ENCODE data around the gene BUD31. TPM values are rescaled to one million over a fixed set of nuclear protein-coding genes. Genes with fewer than 3 reads are reported as not detected.

The BUD31 gene
- total and polyA plus RNA-seq, 8 donors = 58.0 to 155 (median 110) TPM

DNA sequence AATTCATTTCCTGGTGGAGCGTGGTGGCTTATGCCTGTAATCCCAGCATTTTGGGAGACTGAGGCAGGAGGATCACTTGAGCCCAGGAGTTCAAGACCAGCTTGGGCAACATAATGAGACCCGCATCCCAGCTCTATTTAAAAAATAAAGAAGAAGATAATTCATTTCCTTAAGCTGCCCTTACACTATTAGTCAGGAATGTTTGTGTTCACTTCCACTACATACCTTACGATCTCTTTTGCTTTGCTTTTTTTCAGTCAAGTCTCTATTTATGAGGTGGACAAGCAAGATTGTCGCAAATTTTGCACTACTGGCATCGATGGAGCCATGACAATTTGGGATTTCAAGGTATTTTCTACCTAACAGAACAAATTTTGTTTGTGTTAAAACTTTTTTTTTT is 45.5 kb upstream of the BUD31 start:
- Histone ChIP-seq H3K27ac (no peak overlapping the region), H3K36me3 (peaks cover 71 to 96% (median 96%) of the 10 kb centered on the region in 4 donors), H3K4me1 (no peaks in the 10 kb centered on the region), H3K27me3 (no peaks in the 10 kb centered on the region), H3K4me3 (no peak overlapping the region), H3K9me3 (no peaks in the 10 kb centered on the region)
- TF ChIP-seq POLR2A (IDR thresholded peaks at IDR 0.05) = no peak
- TF ChIP-seq, protein P1, sequence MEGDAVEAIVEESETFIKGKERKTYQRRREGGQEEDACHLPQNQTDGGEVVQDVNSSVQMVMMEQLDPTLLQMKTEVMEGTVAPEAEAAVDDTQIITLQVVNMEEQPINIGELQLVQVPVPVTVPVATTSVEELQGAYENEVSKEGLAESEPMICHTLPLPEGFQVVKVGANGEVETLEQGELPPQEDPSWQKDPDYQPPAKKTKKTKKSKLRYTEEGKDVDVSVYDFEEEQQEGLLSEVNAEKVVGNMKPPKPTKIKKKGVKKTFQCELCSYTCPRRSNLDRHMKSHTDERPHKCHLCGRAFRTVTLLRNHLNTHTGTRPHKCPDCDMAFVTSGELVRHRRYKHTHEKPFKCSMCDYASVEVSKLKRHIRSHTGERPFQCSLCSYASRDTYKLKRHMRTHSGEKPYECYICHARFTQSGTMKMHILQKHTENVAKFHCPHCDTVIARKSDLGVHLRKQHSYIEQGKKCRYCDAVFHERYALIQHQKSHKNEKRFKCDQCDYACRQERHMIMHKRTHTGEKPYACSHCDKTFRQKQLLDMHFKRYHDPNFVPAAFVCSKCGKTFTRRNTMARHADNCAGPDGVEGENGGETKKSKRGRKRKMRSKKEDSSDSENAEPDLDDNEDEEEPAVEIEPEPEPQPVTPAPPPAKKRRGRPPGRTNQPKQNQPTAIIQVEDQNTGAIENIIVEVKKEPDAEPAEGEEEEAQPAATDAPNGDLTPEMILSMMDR (IDR thresholded peaks at IDR 0.05) = no peak
- no peak for TF ChIP-seq EP300 (IDR thresholded peaks at IDR 0.05)
- TF ChIP-seq POLR2AphosphoS5 (IDR thresholded peaks at IDR 0.05) = no peak
- 87 to 94% (median 91%) methylated on average over 5 of the region's 5 CpGs for WGBS, 5 donors
- no peak for DNase-seq
- intact Hi-C loops (cut with DNase I; ENCODE audit: low total_unique reads) = no loop called here

GRCh38 chr7:99365318-99366141 is 43.2 kb upstream of the BUD31 start:
- Histone ChIP-seq H3K36me3 (peaks cover 48 to 86% (median 84%) of the 10 kb centered on the region in 4 donors), H3K27ac (peak overlapping the region in 1 of 5 donors; percentile 24), H3K27me3 (no peaks in the 10 kb centered on the region), H3K4me3 (no peak overlapping the region), H3K4me1 (no peaks in the 10 kb centered on the region), H3K9me3 (no peaks in the 10 kb centered on the region)
- intact Hi-C loops (cut with DNase I; ENCODE audit: low total_unique reads) = no loop called here
- DNase-seq = peak; percentile 69 to 74
- 74 to 80% (median 79%) methylated on average over 17 of the region's 17 CpGs for WGBS, 5 donors
- no peak for TF ChIP-seq EP300 (IDR thresholded peaks at IDR 0.05)
- TF ChIP-seq, protein P1 (IDR thresholded peaks at IDR 0.05) = peak in 5 of 7 experiments; percentile 38 to 59 (median 48)

GRCh38 chr7:99366646-99367045 is 42.1 kb upstream of the BUD31 start:
- intact Hi-C loops (cut with DNase I; ENCODE audit: low total_unique reads) = no loop called here

GRCh38 chr7:99368750-99369389 is 39.9 kb upstream of the BUD31 start:
- Histone ChIP-seq H3K36me3 (peaks cover 26 to 53% (median 50%) of the 10 kb centered on the region in 4 donors), H3K4me3 (no peak overlapping the region), H3K9me3 (no peaks in the 10 kb centered on the region), H3K27me3 (no peaks in the 10 kb centered on the region), H3K4me1 (peaks cover 10 to 21% (median 16%) of the 10 kb centered on the region in 4 donors), H3K27ac (no peak overlapping the region)
- WGBS, 5 donors = 89 to 96% (median 93%) methylated on average over 13 of the region's 13 CpGs
- TF ChIP-seq POLR2A (IDR thresholded peaks at IDR 0.05) (no peak), EP300 (IDR thresholded peaks at IDR 0.05) (no peak), POLR2AphosphoS5 (IDR thresholded peaks at IDR 0.05) (no peak)
- TF ChIP-seq, protein P1 (IDR thresholded peaks at IDR 0.05) = no peak
- intact Hi-C loops (cut with DNase I; ENCODE audit: low total_unique reads) = no loop called here
- no peak for DNase-seq

More at GRCh38 chr7:99366646-99367045, 42.1 kb upstream of the BUD31 start:
- Histone ChIP-seq H3K9me3 (no peaks in the 10 kb centered on the region), H3K27me3 (no peaks in the 10 kb centered on the region), H3K4me3 (no peak overlapping the region), H3K27ac (no peak overlapping the region), H3K4me1 (no peaks in the 10 kb centered on the region), H3K36me3 (peaks cover 39 to 75% (median 72%) of the 10 kb centered on the region in 4 donors)
- 77 to 84% (median 81%) methylated on average over 9 to 11 of the region's 11 CpGs for WGBS, 5 donors
- TF ChIP-seq, protein P1 (IDR thresholded peaks at IDR 0.05) = no peak
- TF ChIP-seq POLR2AphosphoS5 (IDR thresholded peaks at IDR 0.05) (no peak), POLR2A (IDR thresholded peaks at IDR 0.05) (no peak), EP300 (IDR thresholded peaks at IDR 0.05) (no peak)
- no peak for DNase-seq

Data from stomach (tissue), 9 donors.